NCI-H510A (cell line): ENCODE results near the gene CST11.

Experiments
- DNase-seq: peaks from one replicate; lab custom pipeline; 2025; lab: John Stamatoyannopoulos, UW

CST11 gene

GRCh38 chr20:23453549-23454543 lies 1.2 kb upstream of the CST11 start:
- DNase-seq: no peak

DNA sequence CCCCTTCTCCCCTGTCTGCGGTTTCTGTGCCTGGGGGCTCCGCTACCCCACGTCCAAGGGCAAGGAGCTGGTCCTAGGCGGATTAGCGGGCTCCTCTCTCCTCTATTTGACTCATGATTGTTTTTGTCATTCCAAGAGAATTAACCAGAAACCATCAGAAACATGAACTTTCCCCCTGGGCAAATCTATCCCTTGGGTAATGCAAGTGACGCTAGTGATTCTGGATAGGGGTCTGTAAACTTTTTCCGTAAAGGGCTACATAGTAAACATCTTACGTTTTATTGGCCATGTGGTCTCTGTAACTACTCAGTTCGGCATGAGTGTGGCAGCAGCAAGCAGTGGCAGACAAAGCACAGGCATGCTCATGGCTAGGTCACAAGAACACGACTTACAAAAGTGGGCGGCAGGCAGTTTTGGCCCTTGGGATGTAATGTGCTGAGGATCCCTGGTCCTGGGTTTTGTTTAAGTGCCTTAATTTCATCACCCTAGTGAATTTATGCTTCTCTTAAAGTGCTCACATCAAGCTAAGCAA lies 654 bp downstream of the CST11 start:
- DNase-seq: no peak

GRCh38 chr20:23450877-23451276 lies 1.8 kb downstream of the CST11 start:
- DNase-seq: no peak

- DNase-seq: no peak
Measured at GRCh38 chr20:23449421-23449820, 3.3 kb downstream of the CST11 start.

GRCh38 chr20:23448167-23448566 lies 4.5 kb downstream of the CST11 start:
- no peak for DNase-seq

DNA sequence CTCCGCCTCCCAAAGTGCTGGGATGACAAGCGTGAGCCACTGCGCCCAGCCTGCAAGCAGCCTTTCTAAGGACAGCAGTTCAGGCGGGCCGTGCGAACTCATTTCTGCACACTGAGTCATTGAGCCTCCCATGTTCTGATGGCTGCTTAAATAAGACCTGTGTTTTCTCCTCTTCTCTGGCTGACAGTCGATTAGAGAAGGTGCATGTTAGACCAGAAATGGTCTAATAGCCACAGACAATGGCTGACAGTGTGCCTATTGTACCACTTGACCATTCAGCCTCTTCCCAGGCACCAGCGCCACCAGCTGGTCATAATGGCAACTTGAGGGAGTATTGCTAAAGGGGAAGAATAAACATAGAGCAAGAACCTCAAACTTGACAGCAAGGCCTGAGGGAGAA lies 6.2 kb downstream of the CST11 start:
- no peak for DNase-seq

DNA sequence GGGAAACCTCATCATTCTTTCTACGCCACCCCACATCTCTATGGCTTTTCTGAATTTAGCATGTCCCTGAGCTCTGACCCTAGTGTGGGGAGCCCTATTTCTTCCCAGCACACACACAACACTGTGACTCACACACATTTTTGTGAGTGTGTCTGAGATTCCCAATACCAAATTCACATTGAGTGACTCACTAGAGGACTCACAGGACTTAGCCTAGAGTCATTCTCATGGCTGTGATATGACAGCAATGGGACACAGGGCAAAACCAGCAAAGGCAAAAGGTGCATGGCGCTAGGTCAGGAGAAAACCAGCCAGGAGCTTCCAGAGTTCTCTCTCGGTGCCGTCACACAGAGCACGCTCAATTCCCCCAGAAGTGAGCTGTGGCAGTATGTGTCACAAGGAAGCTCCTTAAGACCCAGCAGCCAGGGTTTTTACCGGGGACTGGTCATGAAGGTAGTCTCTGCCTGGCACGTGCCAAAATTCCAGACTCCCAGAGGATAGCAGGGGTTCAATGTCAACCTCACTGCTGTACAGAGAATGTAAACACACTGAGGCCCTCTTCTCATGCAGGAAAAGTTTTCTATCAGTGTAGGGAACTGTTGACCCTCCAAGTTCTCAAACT lies 7.0 kb downstream of the CST11 start:
- DNase-seq: no peak

GRCh38 chr20:23444859-23445258 lies 7.8 kb downstream of the CST11 start:
- no peak for DNase-seq

- DNase-seq: no peak
Measured at GRCh38 chr20:23442436-23442835, 10.2 kb downstream of the CST11 start.

GRCh38 chr20:23441850-23442313 lies 10.8 kb downstream of the CST11 start:
- no peak for DNase-seq

DNA sequence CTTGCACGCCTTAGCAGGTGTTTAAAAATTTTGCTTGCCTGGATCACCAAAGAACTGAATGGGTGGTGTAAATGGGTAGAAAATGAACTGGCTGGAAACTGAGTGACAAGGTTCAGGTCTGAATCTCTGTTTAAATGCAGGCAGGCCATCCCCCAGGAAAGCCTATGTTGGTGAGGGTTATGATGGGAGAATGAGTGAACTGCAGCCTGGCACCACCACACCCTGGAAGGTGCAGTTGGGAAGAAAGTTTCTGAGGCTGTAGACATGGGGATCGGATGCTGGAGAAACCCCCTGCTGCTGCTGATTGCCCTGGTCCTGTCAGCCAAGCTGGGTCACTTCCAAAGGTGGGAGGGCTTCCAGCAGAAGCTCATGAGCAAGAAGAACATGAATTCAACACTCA lies 12.7 kb downstream of the CST11 start:
- no peak for DNase-seq

GRCh38 chr20:23438661-23439060 lies 14.0 kb downstream of the CST11 start:
- no peak for DNase-seq

GRCh38 chr20:23437126-23437899 lies 15.4 kb downstream of the CST11 start:
- DNase-seq: no peak

DNA sequence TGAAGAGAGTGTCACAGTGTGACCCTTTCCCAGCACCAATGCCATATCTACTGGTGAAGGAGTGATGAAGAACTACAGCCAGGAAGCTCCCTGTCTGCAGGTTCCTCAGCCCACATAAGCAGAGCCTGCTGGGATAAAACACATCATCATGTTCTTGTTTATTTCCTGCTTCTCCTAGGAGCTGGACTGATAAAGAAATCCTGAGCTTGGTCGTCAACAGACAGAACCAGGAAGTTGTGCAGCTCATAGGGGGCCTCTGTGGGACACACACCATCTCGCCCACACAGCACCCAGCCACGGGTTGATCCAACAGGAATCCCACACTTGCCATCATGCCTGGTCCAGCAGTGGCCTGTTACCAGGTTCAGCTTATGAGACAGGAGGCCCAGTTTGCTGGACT lies 16.0 kb downstream of the CST11 start:
- no peak for DNase-seq

- DNase-seq: no peak
Measured at GRCh38 chr20:23435626-23436539, 16.8 kb downstream of the CST11 start.

DNA sequence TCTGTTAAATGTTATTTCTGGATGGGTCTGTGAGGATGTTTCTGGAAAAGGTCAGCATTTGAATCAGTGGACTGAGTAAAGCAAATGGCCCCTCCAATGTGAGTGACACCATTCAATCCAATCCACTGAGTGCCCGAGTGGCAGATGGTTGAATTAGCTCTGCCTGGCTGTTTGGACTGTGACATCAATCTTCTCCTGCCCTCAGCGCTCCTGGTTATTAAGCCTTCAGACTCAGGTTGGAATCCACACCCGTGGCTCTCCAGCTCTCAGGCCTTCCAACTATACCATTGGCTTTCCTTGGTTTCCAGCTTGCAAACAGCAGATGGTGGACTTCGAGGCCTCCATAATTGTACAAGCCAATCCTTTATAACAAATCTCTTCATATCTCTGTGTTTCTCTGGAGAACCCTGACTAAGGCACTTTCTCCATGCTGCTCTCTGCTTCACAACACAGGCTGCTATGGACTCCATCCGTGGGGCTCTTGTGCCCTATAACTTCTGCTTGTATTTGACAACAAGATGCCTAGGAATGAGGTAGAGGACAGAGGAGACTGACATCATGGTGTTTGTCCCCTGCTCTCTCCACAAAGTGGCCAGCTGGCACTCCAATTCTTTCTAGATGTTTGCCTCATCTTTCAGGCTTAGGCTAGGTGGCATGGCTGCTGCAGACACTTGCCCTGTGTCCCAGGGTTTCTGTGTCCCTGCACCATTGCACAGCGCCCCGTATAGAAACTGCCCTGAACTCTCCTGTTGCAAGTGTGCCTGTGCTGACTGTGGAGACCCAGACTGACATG lies 18.0 kb downstream of the CST11 start:
- DNase-seq: no peak

- DNase-seq: no peak
Measured at GRCh38 chr20:23433628-23434027, 19.0 kb downstream of the CST11 start.

DNA sequence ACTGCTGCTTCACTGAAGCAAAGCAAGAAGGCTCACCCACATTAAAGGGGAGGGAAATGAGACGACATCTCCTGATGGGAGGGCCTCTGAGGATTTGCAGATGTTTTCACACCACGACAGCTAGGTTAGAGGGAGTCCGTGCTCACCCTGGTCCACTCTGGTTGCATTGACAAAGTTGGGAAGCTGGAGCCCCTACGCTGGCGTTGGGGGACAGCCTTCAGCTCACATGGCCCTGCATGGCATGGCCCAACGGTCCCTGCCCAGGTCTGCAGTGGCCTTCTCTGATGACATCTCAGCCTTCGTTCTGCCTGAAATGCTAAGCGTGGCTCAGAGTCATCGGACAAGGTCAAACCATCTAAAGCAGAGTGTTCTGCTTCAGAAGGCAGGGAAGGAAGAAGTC lies 27.5 kb downstream of the CST11 start:
- DNase-seq: no peak

DNA sequence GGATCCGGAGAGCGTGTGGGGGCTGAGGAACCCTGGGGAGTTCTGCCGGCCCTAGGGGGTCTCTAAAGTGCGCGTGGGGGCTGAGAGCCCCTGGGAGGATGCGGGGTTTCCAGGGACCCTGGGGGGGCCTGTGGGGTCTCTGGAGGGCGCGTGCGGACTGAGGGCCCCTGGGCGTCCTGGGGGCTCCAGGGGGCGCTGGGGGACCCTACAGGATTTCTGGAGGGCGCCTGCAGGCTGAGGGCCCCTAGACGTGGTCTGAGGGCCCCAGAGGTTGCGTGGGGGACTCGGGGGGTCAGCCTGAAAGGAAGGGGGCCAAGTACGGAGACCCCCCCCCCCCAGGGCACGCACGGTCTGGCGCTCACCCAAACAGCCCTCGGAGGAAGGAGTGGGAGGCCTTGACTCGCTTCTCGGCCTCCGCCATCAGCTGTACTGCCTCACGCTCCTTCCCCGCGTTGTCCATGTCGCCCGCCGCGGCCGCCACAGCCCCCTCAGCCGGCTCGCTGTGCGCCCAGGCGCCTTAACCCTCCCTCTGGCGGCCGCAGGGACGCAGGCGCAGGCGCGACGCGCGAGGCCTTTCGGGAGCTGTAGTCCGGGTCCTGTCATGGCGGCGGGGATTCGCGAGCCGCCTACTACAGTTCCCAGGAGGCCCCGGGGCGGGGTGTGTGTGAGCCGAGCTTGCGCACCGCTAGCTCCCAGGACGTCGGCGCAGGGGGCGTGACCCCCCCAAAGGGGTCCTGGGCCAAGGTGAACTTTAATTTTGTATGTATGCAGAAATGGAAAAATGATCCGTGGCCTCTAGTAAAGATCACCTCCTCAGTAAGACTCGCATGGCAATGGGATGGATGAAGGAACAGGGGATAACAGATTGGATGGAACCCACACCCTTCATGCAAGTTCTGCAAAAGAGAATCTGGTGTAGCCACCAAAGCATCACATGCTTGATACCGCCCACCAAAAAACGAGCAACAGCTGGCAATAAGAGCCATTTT lies 31.4 kb downstream of the CST11 start, which contains the start of gene NAPB:
Gene NAPB, minus strand, starts transcription at position 546 of the 989 bp plus-strand sequence. Its CDS starts 86 bp downstream, at position 460.
- DNase-seq: peak; percentile 98
